ENCODE results near the gene KRT81.

The KRT81 gene

GRCh38 chr12:52247622-52248540 is 43.5 kb downstream of the KRT81 start:
- peak in 1 of 2 donors; percentile 64 for DNase-seq
- intact Hi-C loops (cut with DNase I; ENCODE audit: low total_unique reads): loop anchor here (2.0 kb wide), 1 partner anchor 31 kb away; no protein-coding TSS in a partner anchor
- no peaks in the 10 kb centered on the region for H3K27me3 ChIP-seq
- H3K9me3 ChIP-seq: no peaks in the 10 kb centered on the region
- no peaks in the 10 kb centered on the region for H3K36me3 ChIP-seq
- H3K4me3 ChIP-seq: no peak overlapping the region
- H3K27ac ChIP-seq: peak overlapping the region; percentile 70 to 73
- TF ChIP-seq CTCF (IDR thresholded peaks at IDR 0.05): no peak
- H3K4me1 ChIP-seq: peaks cover 4 to 76% (median 65%) of the 10 kb centered on the region in 4 donors

GRCh38 chr12:52246720-52247621 is 44.4 kb downstream of the KRT81 start:
- Histone ChIP-seq H3K4me3 (no peak overlapping the region), H3K27ac (peak overlapping the region; percentile 70 to 73), H3K4me1 (peaks cover 4 to 82% (median 68%) of the 10 kb centered on the region in 4 donors), H3K27me3 (no peaks in the 10 kb centered on the region), H3K36me3 (peaks cover 0 to 4% (median 0%) of the 10 kb centered on the region in 3 donors), H3K9me3 (no peaks in the 10 kb centered on the region)
- no peak for TF ChIP-seq CTCF (IDR thresholded peaks at IDR 0.05)
- intact Hi-C loops (cut with DNase I; ENCODE audit: low total_unique reads): no loop called here
- peak in 1 of 2 donors; percentile 58 for DNase-seq

GRCh38 chr12:52245962-52246569 is 45.3 kb downstream of the KRT81 start:
- Histone ChIP-seq H3K9me3 (no peaks in the 10 kb centered on the region), H3K4me1 (peaks cover 4 to 86% (median 69%) of the 10 kb centered on the region in 4 donors), H3K36me3 (peaks cover 0 to 9% (median 0%) of the 10 kb centered on the region in 3 donors), H3K4me3 (no peak overlapping the region), H3K27me3 (no peaks in the 10 kb centered on the region), H3K27ac (peak overlapping the region; percentile 70 to 73)
- no peak for DNase-seq
- intact Hi-C loops (cut with DNase I; ENCODE audit: low total_unique reads): no loop called here
- TF ChIP-seq CTCF (IDR thresholded peaks at IDR 0.05): no peak

- Histone ChIP-seq H3K27ac (peak overlapping the region in 1 of 2 donors; percentile 70), H3K9me3 (no peaks in the 10 kb centered on the region), H3K4me1 (peaks cover 4 to 86% (median 68%) of the 10 kb centered on the region in 4 donors), H3K27me3 (no peaks in the 10 kb centered on the region), H3K36me3 (peaks cover 0 to 9% (median 0%) of the 10 kb centered on the region in 3 donors), H3K4me3 (no peak overlapping the region)
- TF ChIP-seq CTCF (IDR thresholded peaks at IDR 0.05): no peak
- peak in 1 of 2 donors; percentile 54 for DNase-seq
- intact Hi-C loops (cut with DNase I; ENCODE audit: low total_unique reads): no loop called here
Measured at GRCh38 chr12:52245259-52245961, 45.9 kb downstream of the KRT81 start.

All from tibial artery (tissue), 4 donors.